Adrenal gland (tissue), 12 donors: Measurements from ENCODE around the gene ADAMTS19. TPM values are rescaled to one million over a fixed set of nuclear protein-coding genes. Genes with fewer than 3 reads are reported as not detected.

Experiments used
- DNase-seq, 7 donors: peaks; one replicate each; pipeline ENCODE4 v3.0.0-alpha.2; 2019 to 2020
- H3K27ac ChIP-seq, 5 donors: fragments of 200-600 bp; sonication (generic) in 4 of 5; 1 replicate in 3 of 5; 2 replicates in 2 of 5; pipeline versions ENCODE4 v1.5.1 to v1.8.0; 2016 to 2020; ENCODE audit warnings: mild to moderate bottlenecking in 1 of 5
- H3K27me3 ChIP-seq: fragments of 200-600 bp; 2 replicates; pipeline ENCODE4 v1.8.0; 2021
- H3K36me3 ChIP-seq, 2 donors: fragments of 200-600 bp; replicated peaks in 1 of 2; 1 replicate in 1 of 2; 2 replicates in 1 of 2; pipeline versions ENCODE4 v1.5.1 to v1.8.0; 2018 to 2022
- H3K4me1 ChIP-seq, 2 donors: fragments of 200-600 bp; replicated peaks in 1 of 2; 1 replicate in 1 of 2; 2 replicates in 1 of 2; pipeline versions ENCODE4 v1.5.1 to v1.8.0; 2018 to 2021
- H3K4me3 ChIP-seq, 4 donors: fragments of 200-600 bp; sonication (generic) in 3 of 4; one replicate each; pipeline ENCODE4 v1.5.1; 2016 to 2018
- H3K9me3 ChIP-seq, 3 donors: fragments of 200-600 bp; sonication (generic) in 1 of 3; replicated peaks in 1 of 3; 1 replicate in 2 of 3; 2 replicates in 1 of 3; pipeline versions ENCODE4 v1.5.1 to v1.8.0; 2016 to 2021
- CTCF ChIP-seq, 6 experiments: fragments of 450-650 bp in 4 of 6; fragments of 200-600 bp in 2 of 6; sonication (generic) in 1 of 6; IDR thresholded peaks; 1 replicate in 5 of 6; 2 replicates in 1 of 6; pipeline versions ENCODE4 v1.5.1 to v1.8.0; 2016 to 2021; ENCODE audit warnings: antibody characterized with exemption in 6 of 6, mild to moderate bottlenecking in 2 of 6, moderate library complexity in 1 of 6
- POLR2A ChIP-seq, 2 donors: fragments of 450-650 bp; IDR thresholded peaks; one replicate each; pipeline ENCODE4 v1.6.1; 2017; ENCODE audit warnings: antibody characterized with exemption in 2 of 2, mild to moderate bottlenecking in 2 of 2, moderate library complexity in 1 of 2
- WGBS, 4 donors: extraction: QIAGEN DNeasy Blood & Tissue Kit in 2 of 4; methylation state at CpG; one replicate each; pipeline versions ENCODE4 v1.1.5 to v1.1.7; 2013 to 2017; 5-methylcytosine and 5-hydroxymethylcytosine counted together
- intact Hi-C, 2 donors: fragments of 100-400 bp; cut with DNase I; formaldehyde crosslinking; loops; one replicate each; pipeline versions ENCODE4 v1.14.1 to v1.15.0; 2022 to 2023
- polyA plus RNA-seq, 3 donors: library from polyadenylated mRNA; stranded (reverse); fragments of 200-250 nt in 2 of 3; fragments of 350-450 nt in 1 of 3; fragmentation: Illumina TruSeq in 1 of 3; extraction: RNeasy Lipid Tissue Mini Kit (QIAGEN cat#74804) in 1 of 3; gene quantifications; one replicate each; pipeline ENCODE4 v1.2.3, GENCODE V29; 2013 to 2014
- total RNA-seq, 9 donors: library from RNA; depleted of rRNA in 4 of 9; stranded (reverse); fragments of >200 nt in 4 of 9; fragments of 120-200 nt in 1 of 9; fragmentation: NEBNext Ultra II Directional in 1 of 9; extraction: Animal tissue kit (Norgen Biotek cat#: 25700) in 1 of 9; gene quantifications; one replicate each; pipeline versions ENCODE4 v1.1.0 to v1.2.4, GENCODE V29; 2013 to 2023
- donor health status: healthy with polysubstance abuse.
- donor health status: Bipolar disorder and iron deficiency.
- donor health status: DM: yes; HTN: yes; CAD: no.
- donor health status: DM: no; HTN: no; CAD: no.
- donor health status: DM: no; HTN: no; CAD: no.
- donor health status: DM: yes; HTN: yes; CAD: no.

The ADAMTS19 gene
- total and polyA plus RNA-seq, 12 donors = 0.14 to 32.9 (median 0.91) TPM; not detected in 3

DNA sequence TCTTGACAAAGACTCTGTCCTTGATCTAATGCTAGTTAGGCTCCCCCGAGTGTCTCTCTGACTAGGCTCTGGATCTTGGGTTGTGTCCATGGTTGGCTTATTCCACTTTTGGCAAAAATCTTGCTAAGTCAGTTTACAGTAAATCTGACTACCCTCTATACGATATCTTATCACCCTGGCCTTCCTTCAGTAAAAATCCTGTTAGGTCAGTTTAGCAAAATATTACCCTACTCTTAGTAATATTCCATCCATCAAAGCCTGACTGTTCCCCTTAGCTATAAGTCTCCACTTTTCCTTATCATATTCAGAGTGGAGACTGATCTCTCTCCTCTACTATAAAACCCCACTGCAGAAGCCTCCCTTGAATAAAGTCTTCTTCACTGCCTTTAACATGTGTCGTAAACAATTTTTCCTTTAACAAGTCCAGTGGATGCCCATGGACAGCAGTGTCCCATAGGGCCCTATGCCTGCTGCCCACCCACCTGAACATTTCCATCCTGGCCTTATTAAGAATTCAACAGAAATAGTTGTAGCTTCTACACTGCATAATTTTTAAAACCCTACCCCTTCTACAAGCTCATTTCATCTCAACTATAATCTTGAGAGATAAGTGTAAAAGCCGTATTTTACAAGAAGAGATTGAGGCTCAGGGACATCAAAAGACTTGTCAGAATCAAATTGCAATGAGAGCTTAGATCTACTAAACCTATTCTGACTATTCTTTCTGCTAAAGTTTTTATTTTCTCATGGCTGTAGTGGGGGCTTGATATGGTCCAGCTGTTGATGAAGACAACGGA lies 310.1 kb downstream of the ADAMTS19 start:
- Histone ChIP-seq H3K27ac (no peak overlapping the region), H3K4me3 (no peak overlapping the region), H3K27me3 (no peaks in the 10 kb centered on the region), H3K36me3 (no peaks in the 10 kb centered on the region), H3K9me3 (no peaks in the 10 kb centered on the region), H3K4me1 (no peaks in the 10 kb centered on the region)
- intact Hi-C loops = loop anchor here (5.0 to 10.0 kb wide), 2 partner anchors 85 to 87 kb away; no protein-coding TSS in a partner anchor
- TF ChIP-seq POLR2A (IDR thresholded peaks at IDR 0.05) = no peak
- no peak for TF ChIP-seq CTCF (IDR thresholded peaks at IDR 0.05)
- WGBS, 4 donors = 59 to 70% (median 64%) methylated on average over 5 of the region's 5 CpGs
- no peak for DNase-seq

DNA sequence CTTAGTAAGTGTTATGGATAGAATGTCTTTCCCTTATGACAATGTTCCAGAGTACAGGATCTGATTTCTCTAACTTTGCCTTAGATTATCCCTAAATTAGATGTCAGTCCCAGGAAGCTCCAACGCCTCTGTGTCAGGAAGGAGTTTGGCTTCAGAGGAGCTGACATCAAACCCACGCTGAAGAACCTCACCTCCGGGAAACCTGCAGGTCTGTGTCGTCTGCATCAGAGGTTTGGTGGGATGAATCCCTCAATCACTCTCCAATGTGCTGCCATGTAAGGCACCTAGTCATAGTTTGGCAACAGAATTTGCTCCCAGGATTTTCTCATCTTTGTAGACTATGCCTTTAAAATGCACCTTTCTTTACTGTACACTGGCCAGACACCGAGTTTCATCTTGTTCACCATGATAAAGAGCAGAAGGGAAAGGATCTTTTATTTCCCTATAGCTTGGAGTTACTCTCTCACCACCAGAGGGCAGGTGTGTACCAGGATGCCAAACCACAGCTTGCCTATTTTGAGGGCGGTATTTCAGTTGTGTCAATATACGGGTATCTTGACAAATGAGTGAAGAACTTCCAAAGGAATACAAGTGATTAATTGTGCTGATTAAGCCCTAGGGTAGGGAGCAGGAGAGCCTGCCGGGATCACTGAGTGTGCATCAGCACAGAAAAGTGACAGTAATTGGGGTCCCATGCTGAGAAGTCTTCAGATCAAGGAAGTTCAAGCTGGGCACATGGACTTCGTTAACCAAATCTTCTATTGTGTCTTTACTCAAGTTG lies 311.1 kb downstream of the ADAMTS19 start:
- Histone ChIP-seq H3K4me3 (no peak overlapping the region), H3K36me3 (no peaks in the 10 kb centered on the region), H3K27ac (no peak overlapping the region), H3K4me1 (no peaks in the 10 kb centered on the region), H3K9me3 (no peaks in the 10 kb centered on the region), H3K27me3 (no peaks in the 10 kb centered on the region)
- 38 to 43% (median 40%) methylated on average over 9 of the region's 9 CpGs for WGBS, 4 donors
- TF ChIP-seq POLR2A (IDR thresholded peaks at IDR 0.05) (no peak), CTCF (IDR thresholded peaks at IDR 0.05) (peak; percentile 66 to 75 (median 70))
- peak; percentile 32 to 73 (median 50) for DNase-seq
- intact Hi-C loops = loop anchor here (5.0 to 10.0 kb wide), 2 partner anchors 84 to 86 kb away; no protein-coding TSS in a partner anchor

DNA sequence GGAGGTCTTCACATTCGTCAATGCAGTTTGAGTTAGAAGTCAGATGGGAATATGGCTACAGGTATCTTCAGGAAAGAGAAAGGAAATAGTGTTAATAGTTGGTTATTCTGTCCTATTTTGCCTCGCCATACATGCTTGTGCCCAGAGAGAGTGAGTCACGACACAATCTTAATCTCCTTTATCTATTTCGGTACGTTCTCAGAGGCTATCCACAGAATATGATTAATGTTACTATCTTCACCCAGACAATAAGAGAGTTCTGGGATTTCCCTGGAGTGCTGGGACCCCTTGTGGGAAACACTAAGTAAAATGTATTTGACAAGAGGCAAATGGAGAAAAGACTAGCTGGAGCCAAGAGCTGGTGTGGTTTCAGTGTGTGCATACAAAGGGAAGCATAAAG lies 313.3 kb downstream of the ADAMTS19 start:
- no peaks in the 10 kb centered on the region for H3K27me3 ChIP-seq
- WGBS, 4 donors = 44 to 68% (median 56%) methylated on average over 5 of the region's 5 CpGs
- intact Hi-C loops = loop anchor here (5.0 to 10.0 kb wide), 2 partner anchors 81 to 84 kb away; no protein-coding TSS in a partner anchor
- no peaks in the 10 kb centered on the region for H3K36me3 ChIP-seq
- TF ChIP-seq CTCF (IDR thresholded peaks at IDR 0.05) (no peak), POLR2A (IDR thresholded peaks at IDR 0.05) (no peak)
- no peak overlapping the region for H3K27ac ChIP-seq
- H3K4me3 ChIP-seq = no peak overlapping the region
- no peaks in the 10 kb centered on the region for H3K9me3 ChIP-seq
- no peaks in the 10 kb centered on the region for H3K4me1 ChIP-seq
- no peak for DNase-seq

DNA sequence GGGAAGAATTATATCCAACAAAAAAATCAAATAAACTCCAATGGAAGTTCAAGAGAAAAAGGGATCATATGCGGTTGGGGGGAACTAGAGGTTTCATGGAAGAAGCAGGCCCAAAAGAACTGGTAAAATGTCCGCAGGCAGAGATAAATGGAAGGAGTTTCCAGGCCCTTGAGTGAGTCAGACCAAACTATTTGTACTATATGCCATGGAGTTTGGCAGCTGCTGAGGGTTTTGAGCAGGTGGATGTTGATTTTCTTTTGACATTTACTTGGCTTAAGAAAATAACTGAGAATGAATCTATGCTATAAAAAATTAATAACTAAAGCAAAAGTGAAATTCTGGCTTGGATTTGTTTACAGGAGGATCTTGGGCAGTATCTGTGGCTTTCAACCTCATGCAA lies 321.5 kb downstream of the ADAMTS19 start:
- DNase-seq = no peak
- 71 to 87% (median 82%) methylated on average over 2 of the region's 2 CpGs for WGBS, 4 donors
- Histone ChIP-seq H3K4me1 (no peaks in the 10 kb centered on the region), H3K27ac (no peak overlapping the region), H3K9me3 (no peaks in the 10 kb centered on the region), H3K36me3 (no peaks in the 10 kb centered on the region), H3K27me3 (no peaks in the 10 kb centered on the region), H3K4me3 (no peak overlapping the region)
- TF ChIP-seq POLR2A (IDR thresholded peaks at IDR 0.05) (no peak), CTCF (IDR thresholded peaks at IDR 0.05) (no peak)
- intact Hi-C loops = no loop called here
